Fibroblast of peridontal ligament (primary cell): ENCODE results near the gene NPRL2.

ENCODE experiments used
- DNase-seq: peaks from one replicate; pipeline ENCODE4 v3.0.0-alpha.2; 2010; ENCODE audit errors: extremely low read depth

The NPRL2 gene

DNA sequence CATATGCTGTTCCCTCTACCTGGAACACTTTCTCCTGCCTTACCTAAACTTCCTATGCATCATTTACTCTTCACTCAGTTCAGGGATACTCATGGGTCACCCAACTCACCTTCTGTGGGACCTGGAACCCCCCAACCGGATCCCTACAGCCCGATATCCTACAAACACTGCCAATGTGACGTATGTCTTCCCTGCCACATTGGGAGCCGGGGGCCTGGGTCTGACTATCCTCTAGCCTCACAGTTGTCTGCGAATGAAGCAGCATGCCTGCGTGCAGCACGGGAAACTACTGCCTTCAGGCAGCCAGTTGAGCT is 405 bp downstream of the NPRL2 start:
- no peak for DNase-seq

DNA sequence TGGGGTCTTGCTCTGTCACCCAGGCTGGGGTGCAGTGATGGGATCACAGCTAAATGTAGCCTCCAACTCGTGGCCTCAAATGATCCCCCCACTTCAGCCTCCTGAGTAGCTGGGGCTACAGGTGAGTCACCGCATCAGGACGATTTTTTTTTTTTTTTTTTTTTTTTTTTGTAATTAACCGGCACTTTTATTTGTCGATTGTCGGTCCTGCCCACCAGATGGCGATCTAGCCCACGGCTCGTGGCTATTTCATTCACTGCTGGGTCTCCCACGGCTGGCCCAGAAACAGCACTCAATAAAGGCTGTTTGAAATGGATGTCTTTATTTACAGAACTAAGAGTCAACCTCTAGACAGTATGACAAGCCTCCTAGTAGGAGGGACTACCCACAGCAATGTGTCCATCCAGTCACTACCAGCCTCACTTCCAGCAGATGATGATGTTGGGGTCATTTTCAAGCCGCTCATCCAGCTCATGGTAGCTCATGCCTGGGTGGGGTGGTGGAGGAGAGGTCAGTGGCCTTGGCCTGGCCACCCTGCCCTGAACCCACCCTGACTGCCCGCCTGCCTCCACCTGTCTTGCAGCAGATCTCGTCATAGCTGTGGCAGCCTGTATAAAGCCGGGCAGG is 3.3 kb downstream of the NPRL2 start:
- peak; percentile 73 for DNase-seq

DNA sequence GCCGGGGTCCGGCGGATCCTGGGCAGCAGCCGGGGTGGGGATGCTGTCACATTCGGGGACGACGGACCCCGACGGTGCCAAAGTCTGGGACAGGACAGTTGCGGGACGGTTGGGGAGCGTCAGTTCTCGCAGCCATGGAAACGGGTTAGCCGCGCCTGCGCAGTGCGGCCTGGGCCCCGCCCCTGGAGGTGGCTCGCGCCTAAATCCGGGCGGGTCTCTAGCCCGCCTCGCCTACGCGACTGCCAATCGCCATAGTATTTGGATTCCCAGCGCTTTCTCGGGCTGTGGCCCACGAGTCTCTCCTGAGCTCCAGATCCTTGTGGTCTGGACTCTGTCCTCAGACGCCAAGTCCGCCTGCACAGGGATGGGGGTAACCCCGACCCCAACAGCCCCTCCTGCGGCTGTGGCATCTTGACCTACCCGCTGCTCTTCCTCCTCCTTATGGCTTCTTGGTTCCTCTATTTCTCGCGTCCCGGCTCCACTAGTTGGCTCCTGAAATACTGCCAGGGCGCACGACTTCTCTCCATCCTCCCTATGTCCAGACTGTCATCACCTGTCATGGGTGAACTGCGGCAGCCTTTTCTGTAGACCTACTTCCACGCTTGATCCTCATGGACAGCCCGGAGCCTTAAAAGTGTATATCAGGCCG is 4.9 kb downstream of the NPRL2 start, which contains the start of gene ZMYND10:
Gene ZMYND10, minus strand, starts transcription at position 147 of the 649 bp plus-strand sequence. CDS start 153 bp downstream, outside the sequence.
- DNase-seq, result peak; percentile 38

DNA sequence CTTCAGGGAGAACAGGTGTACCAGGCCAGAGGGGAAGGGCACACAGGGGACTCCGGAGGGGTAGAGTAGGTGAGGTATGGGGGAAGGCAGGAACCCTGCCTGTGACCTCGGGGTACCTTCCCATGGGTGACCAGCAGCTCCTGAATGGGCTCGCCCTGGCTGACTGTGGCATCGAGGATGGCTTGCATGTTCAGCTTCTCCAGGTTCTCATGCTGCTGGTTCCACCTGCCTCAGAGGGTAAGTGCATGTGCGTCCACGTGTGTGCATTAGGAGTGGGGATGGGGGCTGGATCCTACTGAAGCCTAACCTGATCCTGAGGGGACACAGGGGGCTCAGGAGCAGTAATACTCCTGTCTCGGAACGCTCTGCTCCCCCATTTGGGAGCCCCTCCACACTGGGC is 5.6 kb downstream of the NPRL2 start:
- no peak for DNase-seq

DNA sequence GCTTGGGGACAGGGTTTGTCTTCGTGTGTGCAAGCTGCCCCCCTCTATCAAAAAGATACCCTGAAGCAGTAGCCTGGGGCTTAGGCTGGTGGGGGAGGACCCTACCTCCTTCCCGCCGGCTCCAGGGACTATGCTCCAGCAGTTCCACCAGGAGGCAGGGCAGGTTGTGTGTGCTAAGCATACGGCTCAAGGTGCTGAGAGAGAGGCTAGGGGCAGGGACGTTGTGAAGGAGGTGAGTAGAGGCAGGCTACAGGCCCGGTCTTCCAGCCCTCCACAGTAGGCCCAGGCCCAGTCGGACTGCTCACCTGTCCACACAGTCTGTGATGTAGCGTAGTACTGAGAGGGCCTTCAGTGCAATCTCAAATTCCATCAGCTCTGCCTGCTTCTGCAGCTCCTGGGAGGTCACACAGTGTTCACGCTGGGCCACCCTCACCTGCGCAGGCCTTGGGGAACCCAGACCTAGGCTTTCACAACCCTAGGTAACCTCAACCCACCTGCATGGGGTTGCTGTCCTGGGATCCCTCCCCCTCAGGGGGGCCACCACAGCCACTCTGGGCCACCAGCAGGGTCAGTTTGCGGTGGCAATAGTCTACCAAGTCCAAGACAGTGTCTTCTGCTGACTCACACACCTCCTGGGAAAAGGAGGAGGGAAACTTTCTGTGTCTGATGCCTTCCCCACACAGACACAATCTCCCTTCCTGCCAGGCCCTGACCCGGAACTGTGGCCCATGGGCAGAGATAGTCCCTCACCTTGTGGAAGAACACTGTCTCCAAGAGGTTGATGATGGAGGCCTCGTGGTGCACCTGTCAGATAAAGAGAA is 7.6 kb downstream of the NPRL2 start:
- DNase-seq, result no peak

DNA sequence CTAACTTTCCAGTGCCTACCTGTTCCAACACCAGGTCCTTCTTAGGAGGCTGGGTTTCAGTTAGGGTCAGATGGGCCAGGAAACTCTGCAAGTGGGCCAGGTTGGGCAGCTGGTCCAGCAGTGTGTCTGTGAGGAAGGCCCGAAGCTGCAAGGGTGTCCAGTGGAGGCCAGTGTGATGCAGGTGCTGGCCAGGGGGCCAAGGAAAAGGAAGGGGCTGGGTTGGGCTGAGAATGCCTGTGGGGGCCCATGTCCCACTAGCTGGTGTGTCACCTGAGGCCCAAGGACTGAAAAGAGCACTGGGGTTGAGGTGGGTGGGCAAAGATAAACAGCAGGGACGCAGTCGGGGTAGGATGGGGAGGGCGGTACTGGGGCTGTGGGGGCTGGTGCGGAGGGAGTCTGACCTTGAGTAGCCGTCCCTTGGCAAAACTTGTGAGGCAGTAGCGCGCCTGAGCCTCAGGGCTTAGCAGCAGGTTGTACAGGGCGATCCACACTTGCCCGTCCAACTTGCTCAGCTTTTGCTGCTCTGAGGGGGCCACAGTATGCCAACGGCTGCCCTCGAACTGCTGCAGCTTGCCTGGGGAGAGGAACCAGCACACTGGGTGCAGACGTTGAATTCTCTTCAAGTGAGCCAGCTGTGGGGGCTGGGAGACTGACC is 8.5 kb downstream of the NPRL2 start:
- no peak for DNase-seq

DNA sequence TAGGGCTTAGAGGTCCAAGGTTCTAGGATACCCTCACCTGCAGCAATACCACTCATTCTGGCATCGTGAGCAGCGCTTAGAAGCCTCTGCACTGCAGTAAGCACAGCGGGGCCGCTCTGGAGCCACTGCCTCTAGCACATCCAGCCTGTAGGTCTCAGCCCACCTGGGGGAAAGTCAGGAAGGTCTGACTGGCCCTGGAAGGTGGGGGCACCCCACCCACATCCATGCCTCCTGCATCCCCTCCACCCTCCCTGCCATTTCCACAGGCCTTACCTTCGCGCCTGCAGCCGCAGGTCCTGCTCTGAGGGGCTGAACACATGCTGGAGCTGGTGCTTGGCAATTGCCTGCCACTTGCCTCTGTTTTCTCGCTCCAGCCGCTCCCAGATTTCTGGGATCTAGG is 9.0 kb downstream of the NPRL2 start:
- DNase-seq, result no peak

DNA sequence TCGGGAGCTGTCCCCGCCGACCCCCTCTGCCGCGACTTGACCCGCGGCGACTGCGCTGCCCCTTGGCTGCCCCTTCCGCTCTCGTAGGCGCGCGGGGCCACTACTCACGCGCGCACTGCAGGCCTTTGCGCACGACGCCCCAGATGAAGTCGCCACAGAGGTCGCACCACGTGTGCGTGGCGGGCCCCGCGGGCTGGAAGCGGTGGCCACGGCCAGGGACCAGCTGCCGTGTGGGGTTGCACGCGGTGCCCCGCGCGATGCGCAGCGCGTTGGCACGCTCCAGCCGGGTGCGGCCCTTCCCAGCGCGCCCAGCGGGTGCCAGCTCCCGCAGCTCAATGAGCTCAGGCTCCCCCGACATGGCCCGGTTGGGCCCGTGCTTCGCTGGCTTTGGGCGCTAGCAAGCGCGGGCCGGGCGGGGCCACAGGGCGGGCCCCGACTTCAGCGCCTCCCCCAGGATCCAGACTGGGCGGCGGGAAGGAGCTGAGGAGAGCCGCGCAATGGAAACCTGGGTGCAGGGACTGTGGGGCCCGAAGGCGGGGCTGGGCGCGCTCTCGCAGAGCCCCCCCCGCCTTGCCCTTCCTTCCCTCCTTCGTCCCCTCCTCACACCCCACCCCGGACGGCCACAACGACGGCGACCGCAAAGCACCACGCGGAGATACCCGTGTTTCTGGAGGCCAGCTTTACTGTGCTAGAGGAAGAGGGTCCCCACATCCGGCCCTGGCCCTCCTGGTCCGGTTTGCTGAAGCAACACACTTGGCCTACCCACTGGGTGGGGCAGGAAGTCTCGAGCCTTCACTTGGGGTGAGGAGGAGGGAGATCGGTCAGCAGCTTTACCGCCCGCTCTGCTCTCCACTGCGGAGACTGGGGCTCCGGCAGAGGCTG is 9.9 kb downstream of the NPRL2 start, which contains the start of gene RASSF1:
Gene RASSF1, minus strand, starts transcription at position 389 of the 882 bp plus-strand sequence. Its CDS starts 31 bp downstream, at position 358.
- DNase-seq, result peak; percentile 37

DNA sequence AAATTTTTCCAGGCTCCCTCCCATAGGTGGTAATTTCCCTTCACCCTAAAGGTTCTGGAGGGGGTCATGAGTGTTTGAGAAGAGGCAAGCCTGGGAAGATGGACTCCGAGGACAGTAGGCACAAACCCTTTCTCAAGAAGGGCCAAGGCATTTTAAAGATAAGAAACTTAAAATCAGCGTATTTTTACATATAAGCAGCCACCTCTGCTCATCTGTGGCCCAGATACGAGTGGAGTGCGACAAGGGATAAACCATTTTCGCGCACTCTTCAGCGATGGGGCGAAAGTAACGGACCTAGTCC is 10.5 kb downstream of the NPRL2 start:
- no peak for DNase-seq

DNA sequence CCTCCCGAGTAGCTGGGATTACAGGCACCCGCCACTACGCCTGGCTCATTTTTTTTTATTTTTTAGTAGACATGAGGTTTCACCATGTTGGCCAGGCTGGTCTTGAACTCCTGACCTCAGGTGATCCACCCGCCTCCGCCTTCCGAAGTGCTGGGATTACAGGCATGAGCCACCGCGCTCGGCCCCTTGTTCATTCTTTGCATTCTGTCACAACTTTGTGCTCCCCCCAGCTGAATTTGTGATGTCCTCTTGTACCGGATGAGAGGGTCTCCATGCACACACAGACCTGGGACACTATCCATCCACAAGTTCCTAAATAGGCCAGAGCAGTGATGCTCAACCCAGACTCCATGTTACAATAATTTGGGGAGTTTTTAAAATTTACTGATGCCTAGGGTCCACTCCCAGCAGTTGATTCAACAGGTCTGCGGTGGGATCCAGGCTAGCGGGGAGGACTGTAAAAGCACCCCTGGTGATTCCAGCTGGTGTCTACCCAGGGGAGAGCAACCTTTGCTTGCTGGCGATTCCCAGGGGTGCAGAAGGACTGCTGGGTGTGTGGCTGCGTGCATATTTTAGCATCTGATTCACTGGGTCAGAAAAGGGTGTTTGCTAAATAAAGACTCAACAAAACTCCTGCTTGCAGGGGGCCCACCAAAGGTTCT is 11.0 kb downstream of the NPRL2 start:
- DNase-seq, result peak; percentile 36

DNA sequence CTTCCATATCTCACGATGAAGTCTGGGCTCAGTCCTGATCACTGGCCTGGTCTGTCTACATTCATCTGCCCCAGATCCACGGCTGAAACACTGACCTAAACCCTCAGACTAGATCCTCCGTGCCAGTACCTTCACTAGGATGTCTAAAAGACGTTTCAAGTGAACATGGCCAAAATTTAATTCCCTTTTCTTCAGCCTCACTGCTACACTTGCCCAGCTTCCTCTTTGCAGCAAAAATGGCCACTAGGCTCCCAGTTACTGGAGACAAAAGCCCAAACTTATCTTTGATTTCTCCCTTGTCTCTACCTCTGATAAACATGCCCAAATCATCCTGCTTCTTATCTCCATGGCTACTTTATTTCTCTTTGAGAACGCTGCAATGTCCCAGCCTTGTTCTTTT is 11.6 kb downstream of the NPRL2 start:
- no peak for DNase-seq

DNA sequence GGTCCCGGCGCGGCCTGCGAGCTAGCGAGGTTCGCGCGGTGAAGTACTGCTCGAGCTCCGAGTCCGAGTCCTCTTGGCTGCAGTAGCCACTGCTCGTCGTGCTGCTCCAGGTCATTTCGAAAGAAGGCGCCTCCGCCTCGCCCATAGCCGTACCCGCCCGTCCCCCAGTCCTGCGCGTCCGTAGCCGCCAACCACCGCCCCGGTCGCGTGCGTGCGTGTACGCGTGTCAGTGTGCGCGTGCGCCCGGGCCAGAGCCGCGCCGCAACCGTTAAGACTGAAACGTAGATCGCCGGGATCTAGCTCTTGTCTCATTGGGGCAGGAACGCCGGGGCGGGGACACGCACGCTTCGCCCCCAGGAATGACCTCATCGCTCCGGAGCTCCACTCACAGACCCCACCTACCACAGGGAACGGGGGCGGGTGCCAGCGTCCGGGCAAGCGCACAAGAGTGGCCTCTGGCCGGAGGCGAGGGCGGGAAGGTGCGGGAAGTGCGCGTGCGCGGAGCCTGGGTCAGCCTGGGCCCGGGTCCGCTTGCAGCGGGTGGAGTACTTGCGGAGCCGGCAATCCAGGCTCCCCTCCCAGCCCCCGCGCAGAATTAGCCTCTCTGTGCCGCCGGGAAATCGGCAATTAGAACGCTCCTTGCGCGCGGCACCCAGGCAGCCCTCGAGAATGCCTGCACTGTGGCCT is 13.3 kb downstream of the NPRL2 start:
- peak; percentile 99 for DNase-seq

DNA sequence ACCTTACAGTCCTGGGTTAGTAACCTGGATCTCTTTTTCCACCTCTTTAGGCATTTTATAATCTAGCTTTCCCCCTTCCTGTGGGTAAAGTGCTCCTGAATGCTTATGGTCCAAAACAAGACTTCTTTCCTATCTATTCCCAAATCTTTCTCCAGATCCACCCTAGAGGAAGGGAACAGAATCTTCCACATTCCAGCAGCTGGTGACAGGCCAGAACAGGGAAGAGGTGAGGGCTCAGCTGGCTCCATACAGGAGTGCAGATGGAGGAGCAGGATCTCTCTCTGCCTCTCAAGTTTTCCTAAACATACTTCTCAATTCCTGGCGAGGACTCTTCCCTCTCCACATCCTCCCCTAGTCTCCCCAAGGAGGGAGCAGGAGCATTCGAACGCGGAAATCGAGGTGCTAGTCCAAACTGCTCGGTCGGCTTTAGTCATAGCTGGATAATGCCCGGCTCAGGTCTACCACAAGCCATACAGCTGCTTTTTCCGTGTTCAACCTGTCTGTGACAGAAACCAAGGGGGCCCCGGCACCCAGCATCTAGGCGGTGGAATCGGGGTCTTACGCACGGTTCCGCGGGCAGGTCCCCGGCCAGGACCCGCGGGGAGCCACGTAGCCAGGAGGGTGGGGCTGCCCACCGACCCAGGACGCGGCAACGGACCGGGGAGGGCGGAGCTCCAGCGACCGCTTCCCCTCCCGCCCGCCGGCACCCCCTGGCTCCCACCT is 14.0 kb downstream of the NPRL2 start:
- DNase-seq, result peak; percentile 30

DNA sequence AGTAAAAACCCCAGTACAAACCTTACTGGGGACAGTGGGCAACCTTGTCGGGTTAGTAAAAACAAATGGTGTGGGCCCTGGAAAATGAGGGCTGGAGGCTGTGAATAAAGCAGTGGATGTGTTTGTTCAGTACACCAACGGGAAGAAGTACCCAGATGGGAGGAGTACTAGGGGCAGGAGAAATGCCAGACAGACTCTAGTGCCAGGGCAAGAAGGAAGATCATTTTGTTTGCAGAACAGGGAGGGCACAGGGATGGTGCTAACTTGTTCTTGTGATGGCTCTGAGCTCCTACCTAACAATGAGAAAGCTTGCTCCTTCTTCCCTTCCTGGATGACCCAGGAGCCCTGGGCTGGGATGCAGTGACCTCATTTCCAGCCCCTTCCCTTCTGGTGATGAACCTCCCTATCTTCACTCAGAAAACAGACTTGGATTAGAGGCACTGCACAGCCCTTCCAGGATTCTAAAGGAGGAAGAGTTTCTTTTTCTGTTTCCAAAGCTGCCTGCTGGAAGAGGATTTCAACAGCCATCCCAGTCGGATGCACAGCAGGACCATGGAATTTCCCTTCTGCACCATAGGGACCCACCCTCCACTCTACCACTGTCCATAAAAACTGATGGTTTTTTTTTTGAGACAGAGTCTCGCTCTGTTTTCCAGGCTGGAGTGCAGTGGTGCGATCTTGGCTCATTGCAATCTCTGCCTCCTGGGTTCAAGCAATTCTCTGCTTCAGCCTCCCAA is 16.1 kb downstream of the NPRL2 start:
- no peak for DNase-seq

DNA sequence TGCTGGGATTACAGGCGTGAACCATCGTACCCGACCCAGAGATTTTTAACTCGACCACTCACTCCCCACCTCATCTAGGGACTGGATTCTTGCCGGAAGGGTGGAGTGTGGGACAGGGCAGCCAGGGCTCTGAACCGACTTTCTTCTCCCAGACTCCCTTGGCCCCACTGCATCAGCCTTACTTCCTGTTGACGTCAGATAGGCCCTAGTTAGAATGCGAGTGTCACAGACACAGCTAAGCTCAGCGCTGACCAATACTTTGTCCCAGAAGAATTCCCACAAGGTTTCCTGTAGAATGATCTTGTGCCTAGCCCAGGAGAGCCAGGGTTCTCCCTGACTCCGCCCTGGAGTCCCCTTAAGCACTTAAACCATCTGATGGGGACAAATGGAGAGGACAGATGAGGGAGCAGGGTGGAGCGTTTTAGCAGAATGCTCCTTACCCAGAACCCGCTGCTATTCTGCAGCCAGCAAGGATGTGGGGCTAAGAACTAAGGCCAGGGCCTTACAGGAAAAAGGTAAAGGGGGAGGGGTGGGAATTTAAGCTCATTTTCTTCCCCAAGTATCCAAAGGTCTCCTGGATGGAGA is 16.7 kb downstream of the NPRL2 start:
- peak; percentile 51 for DNase-seq

DNA sequence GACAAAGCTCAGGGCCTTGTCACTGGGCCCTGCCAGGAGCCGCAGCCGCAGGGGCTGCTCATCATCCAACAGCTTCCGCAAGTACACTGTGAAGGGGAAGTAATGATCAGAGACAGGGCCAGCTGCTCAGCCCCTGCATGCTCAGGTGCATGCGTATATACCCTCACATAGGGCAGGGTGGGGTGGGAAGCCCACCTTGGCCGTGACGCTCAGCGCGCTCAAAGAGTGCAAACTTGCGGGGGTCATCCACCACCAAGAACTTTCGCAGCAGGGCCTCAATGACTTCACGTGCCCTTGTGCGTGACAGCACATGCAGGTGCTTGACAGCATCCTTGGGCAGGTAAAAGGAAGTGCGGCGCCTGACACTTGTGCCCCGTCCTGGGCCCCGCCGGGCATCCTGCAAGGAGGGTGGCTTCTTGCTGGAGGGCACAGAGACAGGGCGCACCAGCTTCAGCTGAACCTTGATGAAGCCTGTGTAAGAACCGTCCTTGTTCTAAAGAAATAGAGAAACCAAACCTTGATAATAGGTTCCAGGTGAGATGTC is 19.1 kb downstream of the NPRL2 start:
- no peak for DNase-seq

DNA sequence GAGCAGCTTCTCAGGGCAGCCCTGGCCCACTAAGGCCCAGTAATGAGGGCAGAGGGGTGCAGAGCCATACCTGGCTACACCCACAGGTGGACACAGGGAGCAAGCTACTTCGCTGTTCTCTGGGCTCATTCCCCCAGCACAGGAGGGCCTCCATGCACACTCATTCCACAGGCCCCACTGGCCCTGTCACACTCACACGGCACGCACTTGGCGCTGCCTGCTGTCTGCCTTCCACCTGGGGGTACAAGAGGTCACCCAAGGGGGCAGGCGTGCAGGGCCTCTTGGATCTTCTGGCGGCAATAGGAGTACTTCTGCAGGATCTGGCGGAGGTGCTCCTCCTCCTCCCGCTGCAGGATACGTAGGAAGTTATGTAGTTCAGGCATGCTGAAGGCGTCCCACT is 20.2 kb downstream of the NPRL2 start:
- DNase-seq, result no peak

DNA sequence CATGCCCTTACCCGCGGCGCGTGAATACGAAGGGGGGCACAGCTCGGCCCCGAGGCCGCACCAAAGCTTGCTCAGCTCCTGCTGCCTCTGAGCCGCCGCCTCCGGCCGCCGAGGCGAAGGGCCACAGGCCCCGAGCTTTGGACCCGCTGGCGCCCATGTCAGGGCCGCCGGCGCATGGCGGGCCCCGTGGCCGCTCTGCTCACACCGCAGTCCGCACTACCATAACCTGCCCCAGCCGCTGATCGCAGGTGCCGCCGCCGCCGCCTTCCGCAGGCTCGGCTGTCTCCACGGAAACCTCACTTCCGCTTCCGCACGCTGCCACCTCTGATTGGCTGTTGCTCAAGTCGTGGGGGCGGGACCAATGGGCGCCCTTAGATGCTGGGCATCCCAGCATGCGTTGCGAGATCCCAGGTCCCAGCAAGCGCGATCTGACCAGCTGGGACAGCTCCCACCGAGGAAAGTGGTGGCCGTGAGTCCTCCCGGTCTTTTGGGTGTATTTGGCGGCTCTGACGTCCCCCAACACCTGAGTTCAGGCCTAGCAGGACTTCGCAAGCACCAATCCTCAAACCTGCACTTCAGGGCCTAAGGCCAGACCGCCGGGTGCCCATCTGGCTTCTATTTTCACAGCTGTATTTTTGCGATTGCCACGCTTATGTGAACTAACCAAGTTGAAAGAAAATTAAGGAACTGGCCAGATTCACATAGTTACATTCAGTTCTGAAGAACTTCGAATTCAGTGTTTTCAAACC is 22.5 kb downstream of the NPRL2 start, which contains the start of gene TUSC2:
Gene TUSC2, minus strand, starts transcription at position 281 of the 749 bp plus-strand sequence. Its CDS starts 124 bp downstream, at position 157.
- DNase-seq, result peak; percentile 93
